GM18520 (cell line): ENCODE data around the gene CLEC2B.

Experiments
- ATAC-seq: cut with Tn5 transposase; IDR thresholded peaks from one replicate; pipeline ENCODE4 v1.9.1; 2021; ENCODE audit not compliant: unreplicated experiment

CLEC2B gene

GRCh38 chr12:9810671-9811070 is 58.5 kb downstream of the CLEC2B start:
- no peak for ATAC-seq

- no peak for ATAC-seq
Observed at GRCh38 chr12:9809866-9810265, 59.3 kb downstream of the CLEC2B start.

GRCh38 chr12:9809338-9809737 is 59.8 kb downstream of the CLEC2B start:
- no peak for ATAC-seq

- no peak for ATAC-seq
Observed at GRCh38 chr12:9808504-9808903, 60.6 kb downstream of the CLEC2B start.

- ATAC-seq: no peak
Observed at GRCh38 chr12:9806714-9807113, 62.4 kb downstream of the CLEC2B start.

- ATAC-seq: no peak
Observed at GRCh38 chr12:9805883-9806282, 63.3 kb downstream of the CLEC2B start.
